SK-N-SH (cell line): ENCODE data around the gene SV2B. TPM values are rescaled to one million over a fixed set of nuclear protein-coding genes. Genes with fewer than 3 reads are reported as not detected.

ENCODE experiments used
- CTCF ChIA-PET: fragments of 300-600, 350-600 bp; formaldehyde crosslinking; extraction: SDS; loops from one replicate; lab custom pipeline; 2021; lab: Yijun Ruan, JAX
- POLR2A ChIA-PET: fragments of 350-600 bp; sonication (Branson Sonifier 250); formaldehyde crosslinking; extraction: SDS; loops from one replicate; lab custom pipeline; 2020; ENCODE audit warnings: antibody characterized with exemption, inconsistent platforms; lab: Yijun Ruan, JAX
- DNase-seq: peaks from one replicate; pipeline ENCODE4 v3.0.0; 2012
- H2AFZ ChIP-seq: fragments of 200-600 bp; sonication (generic); 2 replicates; pipeline ENCODE4 v1.8.1; 2016; ENCODE audit warnings: antibody characterized with exemption, mild to moderate bottlenecking, low read depth
- H3F3A ChIP-seq: fragments of 200-600 bp; sonication (generic); replicated peaks from 2 replicates; pipeline ENCODE3; 2016; ENCODE audit warnings: antibody characterized with exemption, mild to moderate bottlenecking; ENCODE audit not compliant: insufficient read depth
- H3K27ac ChIP-seq, 2 experiments: fragments of 200-500 bp in 1 of 2; fragments of 200-600 bp in 1 of 2; sonication (Bioruptor generic) in 1 of 2; sonication (generic), shearing (Covaris generic) in 1 of 2; 2 replicates each; pipeline versions ENCODE4 v1.5.1 to v1.6.1; 2014 to 2016; ENCODE audit warnings: low read depth in 2 of 2, inconsistent platforms in 1 of 2, low read length in 1 of 2, mild to moderate bottlenecking in 1 of 2, mixed read lengths in 1 of 2
- H3K27me3 ChIP-seq: fragments of 200-600 bp; sonication (generic), shearing (Covaris generic); 2 replicates; pipeline ENCODE4 v1.6.1; 2016; ENCODE audit warnings: mixed run types; ENCODE audit not compliant: insufficient read depth
- H3K36me3 ChIP-seq, 2 experiments: fragments of 200-500 bp in 1 of 2; fragments of 200-600 bp in 1 of 2; sonication (Bioruptor generic) in 1 of 2; sonication (generic) in 1 of 2; replicated peaks in 1 of 2; 2 replicates each; pipeline versions ENCODE3 to v1.5.1; 2014 to 2016; ENCODE audit warnings: low read length in 1 of 2, mild to moderate bottlenecking in 1 of 2; ENCODE audit not compliant: insufficient read depth in 2 of 2, control insufficient read depth in 1 of 2
- H3K4me1 ChIP-seq, 2 experiments: fragments of 200-500 bp in 1 of 2; fragments of 200-600 bp in 1 of 2; sonication (Bioruptor generic) in 1 of 2; sonication (generic), shearing (Covaris generic) in 1 of 2; 2 replicates each; pipeline versions ENCODE4 v1.5.1 to v1.6.1; 2014 to 2016; ENCODE audit warnings: low read depth in 1 of 2, low read length in 1 of 2, mixed run types in 1 of 2; ENCODE audit not compliant: insufficient read depth in 2 of 2, control insufficient read depth in 1 of 2
- H3K4me2 ChIP-seq: fragments of 200-600 bp; sonication (generic), shearing (Covaris generic); 2 replicates; pipeline ENCODE4 v1.6.1; 2017; ENCODE audit warnings: mixed run types
- H3K4me3 ChIP-seq, 2 experiments: fragments of 200-500 bp in 1 of 2; fragments of 200-600 bp in 1 of 2; sonication (Bioruptor generic) in 1 of 2; sonication (generic), shearing (Covaris generic) in 1 of 2; 2 replicates each; pipeline versions ENCODE4 v1.5.1 to v1.8.1; 2014 to 2016; ENCODE audit warnings: low read depth in 2 of 2, inconsistent platforms in 1 of 2, low read length in 1 of 2, mild to moderate bottlenecking in 1 of 2, mixed read lengths in 1 of 2, moderate library complexity in 1 of 2
- H3K79me2 ChIP-seq: fragments of 200-600 bp; sonication (generic); 2 replicates; pipeline ENCODE4 v1.8.1; 2017; ENCODE audit warnings: mild to moderate bottlenecking; ENCODE audit not compliant: insufficient read depth
- H3K9ac ChIP-seq: fragments of 200-600 bp; sonication (generic); 2 replicates; pipeline ENCODE4 v1.6.1; 2017; ENCODE audit warnings: mixed run types
- H3K9me2 ChIP-seq: fragments of 200-600 bp; sonication (generic); 2 replicates; pipeline ENCODE4 v1.6.1; 2017; ENCODE audit warnings: mixed run types
- H3K9me3 ChIP-seq: fragments of 200-600 bp; sonication (generic); 2 replicates; pipeline ENCODE4 v1.6.1; 2017; ENCODE audit warnings: mixed run types, mild to moderate bottlenecking, moderate library complexity
- H4K20me1 ChIP-seq: fragments of 200-600 bp; sonication (generic); 2 replicates; pipeline ENCODE4 v1.6.1; 2017; ENCODE audit warnings: mild to moderate bottlenecking, mixed run types; ENCODE audit not compliant: insufficient read depth
- CTCF ChIP-seq: fragments of 200-600 bp; sonication (generic); IDR thresholded peaks from 2 replicates; pipeline ENCODE4 v1.6.1; 2017; ENCODE audit warnings: antibody characterized with exemption, mild to moderate bottlenecking, moderate library complexity
- ELF1 ChIP-seq: IDR thresholded peaks from 2 replicates; pipeline ENCODE4 v1.4.0; 2012
- FOXJ3 ChIP-seq: sonication (generic); formaldehyde crosslinking; IDR thresholded peaks from 2 replicates; pipeline ENCODE4 v1.5.1; 2020; ENCODE audit warnings: mild to moderate bottlenecking, missing genetic modification reagents
- IRF3 ChIP-seq: fragments of 150-350 bp; IDR thresholded peaks from 2 replicates; pipeline ENCODE4 v1.6.1; 2016; ENCODE audit warnings: mild to moderate bottlenecking, low read depth, low read length
- JUND ChIP-seq: IDR thresholded peaks from 2 replicates; pipeline ENCODE4 v1.4.0; 2012
- MAX ChIP-seq: IDR thresholded peaks from 2 replicates; pipeline ENCODE4 v1.4.0; 2012; ENCODE audit warnings: low read depth
- MXI1 ChIP-seq: IDR thresholded peaks from 2 replicates; pipeline ENCODE4 v1.6.1; 2012; ENCODE audit warnings: mild to moderate bottlenecking, low read depth, low read length, improper control_type of control experiment
- PBX3 ChIP-seq: IDR thresholded peaks from 2 replicates; pipeline ENCODE4; 2012
- RAD21 ChIP-seq: IDR thresholded peaks from 2 replicates; pipeline ENCODE4 v1.6.1; 2012; ENCODE audit warnings: mild to moderate bottlenecking, low read length
- RCOR1 ChIP-seq: fragments of 150-350 bp; IDR thresholded peaks from 2 replicates; pipeline ENCODE4 v1.6.1; 2017; ENCODE audit warnings: antibody characterized with exemption, low read length
- RXRA ChIP-seq: IDR thresholded peaks from 2 replicates; pipeline ENCODE4 v1.4.0; 2012; ENCODE audit warnings: low read depth, mild to moderate bottlenecking, borderline replicate concordance
- SIN3A ChIP-seq: IDR thresholded peaks from 2 replicates; pipeline ENCODE4 v1.6.1; 2012; ENCODE audit warnings: low read depth, mild to moderate bottlenecking, low read length, moderate library complexity, borderline replicate concordance
- TEAD4 ChIP-seq: IDR thresholded peaks from 2 replicates; pipeline ENCODE4 v1.4.0; 2012; ENCODE audit warnings: mild to moderate bottlenecking, borderline replicate concordance; ENCODE audit not compliant: insufficient read depth
- USF1 ChIP-seq: IDR thresholded peaks from 2 replicates; pipeline ENCODE4 v1.4.0; 2012; ENCODE audit warnings: low read depth, borderline replicate concordance
- USF2 ChIP-seq: fragments of 150-350 bp; IDR thresholded peaks from 2 replicates; pipeline ENCODE4 v1.6.1; 2017; ENCODE audit warnings: antibody characterized with exemption, low read length, low read depth, borderline replicate concordance
- YY1 ChIP-seq: IDR thresholded peaks from 2 replicates; pipeline ENCODE4 v1.4.0; 2012; ENCODE audit warnings: low read depth, mild to moderate bottlenecking
- ZBTB33 ChIP-seq: IDR thresholded peaks from 2 replicates; pipeline ENCODE4 v1.4.0; 2012; ENCODE audit warnings: low read depth, borderline replicate concordance
- WGBS: methylation state at CpG from one replicate; pipeline ENCODE4 v1.1.6; 2017; ENCODE audit warnings: low lambda C conversion rate; 5-methylcytosine and 5-hydroxymethylcytosine counted together
- polyA plus RNA-seq, 3 experiments: library from polyadenylated mRNA; depleted of rRNA; stranded (reverse); fragments of >200 nt; gene quantifications; 2 replicates each; pipeline ENCODE4 v1.2.3, GENCODE V29; 2012

SV2B gene
- polyA plus RNA-seq, 1 of the 3 experiments (the other 2 are of a cell fraction), result not detected

GRCh38 chr15:91264651-91265351, 164.7 kb downstream of the SV2B start:
- H4K20me1 ChIP-seq, result no peaks in the 10 kb centered on the region
- POLR2A ChIA-PET, result interaction anchor here (0.6 kb wide), 1 partner anchor 242 kb away, joined by 3 read pairs; no protein-coding TSS in a partner anchor
- H3K27ac ChIP-seq, result no peak overlapping the region
- H3K4me2 ChIP-seq, result no peak overlapping the region
- no peaks in the 10 kb centered on the region for H3K9me3 ChIP-seq
- DNase-seq, result no peak
- no peak overlapping the region for H3K9ac ChIP-seq
- 56% methylated on average over 10 of the region's 11 CpGs for WGBS
- no peaks in the 10 kb centered on the region for H3K4me1 ChIP-seq
- no peaks in the 10 kb centered on the region for H3F3A ChIP-seq
- no peaks in the 10 kb centered on the region; the same call in 1 of the 2 replicates for H3K27me3 ChIP-seq
- no peak overlapping the region for H2AFZ ChIP-seq
- no peak for TF ChIP-seq PBX3
- TF ChIP-seq ELF1, result no peak
- TF ChIP-seq SIN3A, result no peak
- no peak for TF ChIP-seq JUND
- no peak for TF ChIP-seq USF2
- TF ChIP-seq YY1, result no peak
- no peak for TF ChIP-seq RCOR1
- TF ChIP-seq TEAD4, result no peak
- TF ChIP-seq USF1, result no peak
- TF ChIP-seq CTCF, result no peak
- TF ChIP-seq RAD21, result no peak
- no peak for TF ChIP-seq ZBTB33
- no peak for TF ChIP-seq MAX
- TF ChIP-seq IRF3, result no peak
- TF ChIP-seq RXRA, result no peak
- no peak for TF ChIP-seq MXI1
- no peak for TF ChIP-seq FOXJ3
- no peaks in the 10 kb centered on the region for H3K9me2 ChIP-seq
- CTCF ChIA-PET, result interaction anchor here (0.9 to 4.0 kb wide), 5 partner anchors 17 to 307 kb away, joined by 3 to 22 read pairs (median 6); no protein-coding TSS in a partner anchor
- H3K79me2 ChIP-seq, result no peaks in the 10 kb centered on the region
- no peak overlapping the region for H3K4me3 ChIP-seq
- H3K36me3 ChIP-seq, result no peaks in the 10 kb centered on the region
